H9 (cell line): ENCODE data around the gene ICE2. TPM values are rescaled to one million over a fixed set of nuclear protein-coding genes. Genes with fewer than 3 reads are reported as not detected.

ENCODE experiments used
- DNase-seq: peaks from one replicate; pipeline ENCODE4 v3.0.0-alpha.2; 2017
- H2AFZ ChIP-seq: one replicate; pipeline ENCODE4 v1.6.1; 2013; ENCODE audit warnings: mild to moderate bottlenecking, low read length, control low read depth, moderate library complexity
- H2AK5ac ChIP-seq: 2 replicates; pipeline ENCODE4 v1.6.1; 2013; ENCODE audit warnings: low read length, control low read depth, mixed read lengths; ENCODE audit not compliant: insufficient read length
- H2BK120ac ChIP-seq: one replicate; pipeline ENCODE4 v1.6.1; 2013; ENCODE audit warnings: low read depth, mild to moderate bottlenecking, low read length, control low read depth, inconsistent platforms; ENCODE audit not compliant: poor library complexity, severe bottlenecking
- H2BK12ac ChIP-seq: 2 replicates; pipeline ENCODE4 v1.6.1; 2013; ENCODE audit warnings: low read length, control low read depth, mixed read lengths, low read depth; ENCODE audit not compliant: insufficient read length
- H2BK15ac ChIP-seq: 2 replicates; pipeline ENCODE4 v1.6.1; 2013; ENCODE audit warnings: low read depth, low read length, control low read depth
- H2BK20ac ChIP-seq: one replicate; pipeline ENCODE4 v1.6.1; 2013; ENCODE audit warnings: low read depth, mild to moderate bottlenecking, low read length, control low read depth, inconsistent platforms; ENCODE audit not compliant: poor library complexity, severe bottlenecking
- H2BK5ac ChIP-seq: 2 replicates; pipeline ENCODE4 v1.6.1; 2013; ENCODE audit warnings: low read length, control low read depth, mixed read lengths; ENCODE audit not compliant: insufficient read length
- H3K14ac ChIP-seq: 2 replicates; pipeline ENCODE4 v1.6.1; 2013; ENCODE audit warnings: low read length, control low read depth; ENCODE audit not compliant: insufficient read depth
- H3K18ac ChIP-seq: 2 replicates; pipeline ENCODE4 v1.6.1; 2013; ENCODE audit warnings: low read depth, mild to moderate bottlenecking, mixed read lengths, low read length, control low read depth; ENCODE audit not compliant: insufficient read length
- H3K23ac ChIP-seq: 2 replicates; pipeline ENCODE4 v1.6.1; 2013; ENCODE audit warnings: low read length, control low read depth, mixed read lengths, low read depth; ENCODE audit not compliant: insufficient read length
- H3K23me2 ChIP-seq: 2 replicates; pipeline ENCODE4 v1.6.1; 2013; ENCODE audit warnings: low read depth, mild to moderate bottlenecking, mixed read lengths, low read length, control low read depth; ENCODE audit not compliant: insufficient read length, poor library complexity, severe bottlenecking
- H3K27ac ChIP-seq: 2 replicates; pipeline ENCODE4 v1.5.1; 2013; ENCODE audit warnings: low read length, control low read depth, mixed read lengths, low read depth; ENCODE audit not compliant: insufficient read length
- H3K27me3 ChIP-seq: 2 replicates; pipeline ENCODE4 v1.6.1; 2013; ENCODE audit warnings: low read length, control low read depth, inconsistent platforms; ENCODE audit not compliant: insufficient read depth
- H3K4ac ChIP-seq: 2 replicates; pipeline ENCODE4 v1.6.1; 2013; ENCODE audit warnings: low read depth, mild to moderate bottlenecking, control low read depth, inconsistent platforms, low read length, moderate library complexity
- H3K4me1 ChIP-seq: 2 replicates; pipeline ENCODE4 v1.6.1; 2013; ENCODE audit warnings: low read length, control low read depth, inconsistent platforms; ENCODE audit not compliant: insufficient read depth
- H3K4me2 ChIP-seq: 2 replicates; pipeline ENCODE4 v1.6.1; 2013; ENCODE audit warnings: low read length, control low read depth, mixed read lengths; ENCODE audit not compliant: insufficient read length, insufficient read depth
- H3K56ac ChIP-seq: 2 replicates; pipeline ENCODE4 v1.6.1; 2013; ENCODE audit warnings: low read depth, mild to moderate bottlenecking, mixed read lengths, low read length, control low read depth; ENCODE audit not compliant: insufficient read length
- H3K79me1 ChIP-seq: 2 replicates; pipeline ENCODE4 v1.6.1; 2013; ENCODE audit warnings: low read depth, mild to moderate bottlenecking, moderate library complexity, low read length, control low read depth, inconsistent platforms; ENCODE audit not compliant: insufficient read depth, poor library complexity, severe bottlenecking
- H3K79me2 ChIP-seq: 2 replicates; pipeline ENCODE4 v1.6.1; 2013; ENCODE audit warnings: low read length, control low read depth, inconsistent platforms; ENCODE audit not compliant: insufficient read depth
- H3K9ac ChIP-seq: 2 replicates; pipeline ENCODE4 v1.6.1; 2013; ENCODE audit warnings: low read length, control low read depth, mixed read lengths; ENCODE audit not compliant: insufficient read length; ENCODE audit errors: extremely low read depth
- H3K9me3 ChIP-seq: one replicate; pipeline ENCODE4 v1.6.1; 2013; ENCODE audit warnings: low read depth, low read length, inconsistent platforms; ENCODE audit not compliant: control insufficient read depth
- H3T11ph ChIP-seq: one replicate; pipeline ENCODE4 v1.6.1; 2013; ENCODE audit warnings: mild to moderate bottlenecking, low read length, control low read depth, inconsistent platforms
- H4K20me1 ChIP-seq: one replicate; pipeline ENCODE4 v1.6.1; 2013; ENCODE audit not compliant: control insufficient read depth, insufficient read length, insufficient read depth
- H4K5ac ChIP-seq: 2 replicates; pipeline ENCODE4 v1.6.1; 2013; ENCODE audit warnings: low read depth, mild to moderate bottlenecking, mixed read lengths, low read length, control low read depth; ENCODE audit not compliant: insufficient read length
- H4K8ac ChIP-seq: replicated peaks from 2 replicates; pipeline ENCODE4 v1.6.1; 2013; ENCODE audit warnings: low read length, control low read depth, mixed read lengths, low read depth; ENCODE audit not compliant: insufficient read length
- H4K91ac ChIP-seq: 2 replicates; pipeline ENCODE4 v1.6.1; 2013; ENCODE audit warnings: low read depth, mild to moderate bottlenecking, moderate library complexity, mixed read lengths, low read length, control low read depth; ENCODE audit not compliant: insufficient read length
- H3K27ac Mint-ChIP-seq, 3 experiments: 2 replicates in 2 of 3; 3 replicates in 1 of 3; pipeline ENCODE4 v1.8.0; 2020 to 2021; ENCODE audit warnings: mixed read lengths in 3 of 3, mild to moderate bottlenecking in 1 of 3, moderate library complexity in 1 of 3
- H3K27me3 Mint-ChIP-seq: 2 replicates; pipeline ENCODE4 v1.8.0; 2021; ENCODE audit warnings: low read depth, mild to moderate bottlenecking, moderate library complexity, mixed read lengths
- H3K36me3 Mint-ChIP-seq, 3 experiments: 2 replicates in 2 of 3; 3 replicates in 1 of 3; pipeline ENCODE4 v1.8.0; 2020 to 2021; ENCODE audit warnings: low read depth in 3 of 3, mixed read lengths in 3 of 3; ENCODE audit not compliant: insufficient read depth in 1 of 3
- H3K4me1 Mint-ChIP-seq, 2 experiments: 2 replicates each; pipeline ENCODE4 v1.8.0; 2020; ENCODE audit warnings: mixed read lengths in 2 of 2
- H3K4me3 Mint-ChIP-seq, 2 experiments: 2 replicates in 1 of 2; 3 replicates in 1 of 2; pipeline ENCODE4 v1.8.0; 2020 to 2021; ENCODE audit warnings: mild to moderate bottlenecking in 2 of 2, mixed read lengths in 2 of 2, moderate library complexity in 1 of 2
- H3K9me3 Mint-ChIP-seq, 2 experiments: 2 replicates in 1 of 2; 3 replicates in 1 of 2; pipeline ENCODE4 v1.8.0; 2020; ENCODE audit warnings: mild to moderate bottlenecking in 2 of 2, mixed read lengths in 2 of 2, moderate library complexity in 1 of 2
- CTCF ChIP-seq: fragments of 200-600 bp; sonication (generic); conservative IDR thresholded peaks from 3 replicates; pipeline ENCODE4 v1.8.0; 2021; ENCODE audit warnings: antibody characterized with exemption, mild to moderate bottlenecking
- WGBS: extraction: QIAGEN DNeasy Blood & Tissue Kit; methylation state at CpG from one replicate; pipeline ENCODE4 v1.1.7; 2013; ENCODE audit warnings: missing lambda C conversion rate, low lambda C conversion rate, mixed read lengths; ENCODE audit not compliant: insufficient read length; ENCODE audit errors: extremely low coverage; 5-methylcytosine and 5-hydroxymethylcytosine counted together
- total RNA-seq: library from RNA; stranded (reverse); gene quantifications from 2 replicates; pipeline ENCODE4 v1.2.1, GENCODE V29; 2021

The ICE2 gene
- total RNA-seq, 1 experiment from 2014 or later, result 76.3 TPM

DNA sequence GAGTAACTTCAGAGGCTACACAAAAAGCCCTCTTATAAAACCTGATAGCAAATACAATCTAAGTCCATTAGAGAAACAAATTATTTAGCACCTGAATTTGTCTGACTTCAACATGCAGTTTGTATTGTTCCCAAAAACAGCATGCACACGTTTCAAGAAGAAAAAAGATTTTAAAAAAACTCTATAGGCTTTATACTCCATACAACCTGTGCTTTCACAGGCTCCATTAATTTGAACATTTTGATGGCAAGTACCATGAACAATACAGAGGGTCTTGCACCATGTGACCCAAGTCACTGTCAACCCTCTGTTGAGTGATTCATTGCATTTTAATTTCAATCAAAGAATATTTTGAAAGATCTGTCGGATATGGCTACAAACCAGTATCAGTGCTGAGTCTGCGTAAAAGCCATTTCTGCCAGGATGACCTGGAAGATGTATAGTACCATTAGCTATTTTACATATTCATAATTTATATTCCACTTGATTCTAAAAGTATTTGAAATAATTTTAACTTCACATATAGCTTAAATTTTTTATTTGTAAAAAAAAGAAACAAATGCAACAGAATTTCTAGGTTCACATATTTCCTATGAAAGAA lies 94.3 kb downstream of the ICE2 start:
- Histone ChIP-seq H3K9ac (no peak overlapping the region), H4K5ac (no peak overlapping the region), H3K4ac (no peak overlapping the region), H3K56ac (no peak overlapping the region), H4K91ac (no peak overlapping the region), H2BK12ac (no peak overlapping the region), H3K27ac (no peak overlapping the region), H3K14ac (no peak overlapping the region), H3K79me2 (peaks cover 4% of the 10 kb centered on the region; the same call in 1 of the 2 replicates), H2BK5ac (no peak overlapping the region), H3K4me2 (no peak overlapping the region), H3K23ac (no peak overlapping the region), H3K23me2 (no peaks in the 10 kb centered on the region), H2BK20ac (no peak overlapping the region), H4K8ac (no peak overlapping the region), H3K4me1 (no peaks in the 10 kb centered on the region), H3T11ph (no peak overlapping the region), H4K20me1 (no peaks in the 10 kb centered on the region), H3K27me3 (no peaks in the 10 kb centered on the region), H2BK120ac (no peak overlapping the region), H2AK5ac (no peak overlapping the region), H3K9me3 (no peaks in the 10 kb centered on the region), H3K18ac (no peak overlapping the region), H3K79me1 (no peaks in the 10 kb centered on the region), H2BK15ac (no peak overlapping the region), H2AFZ (no peak overlapping the region)
- Mint-ChIP-seq H3K27me3 (peaks cover 2% of the 10 kb centered on the region; the same call in 1 of the 2 replicates), H3K9me3 (no peaks in the 10 kb centered on the region), H3K4me3 (no peak overlapping the region), H3K27ac (no peak overlapping the region), H3K36me3 (peaks cover 0 to 9% (median 0%) of the 10 kb centered on the region in 3 experiments; a peak in 1 of 7 replicates), H3K4me1 (peaks cover 5 to 6% of the 10 kb centered on the region in 2 experiments)
- DNase-seq, result no peak
- WGBS, result no CpG with 5 or more reads among the region's 3 CpGs
- no peak for TF ChIP-seq CTCF
